GM23248 (cell line): ENCODE measurements around the gene SH3BP5L. TPM values are rescaled to one million over a fixed set of nuclear protein-coding genes. Genes with fewer than 3 reads are reported as not detected.

ENCODE experiments used
- DNase-seq: peaks from one replicate; pipeline ENCODE4 v3.0.0-alpha.2; 2015
- H2AFZ ChIP-seq: fragments of 200-600 bp; sonication (generic); 2 replicates; pipeline ENCODE4 v1.6.1; 2016; ENCODE audit warnings: antibody characterized with exemption
- H3F3A ChIP-seq: fragments of 200-600 bp; sonication (generic); 2 replicates; pipeline ENCODE4 v1.6.1; 2016; ENCODE audit warnings: mild to moderate bottlenecking, antibody characterized with exemption, mixed run types; ENCODE audit not compliant: insufficient read depth
- H3K27ac ChIP-seq: fragments of 200-600 bp; sonication (generic); 2 replicates; pipeline ENCODE4 v1.5.1; 2016; ENCODE audit warnings: mild to moderate bottlenecking
- H3K27me3 ChIP-seq: fragments of 200-600 bp; sonication (generic); replicated peaks from 2 replicates; pipeline ENCODE4 v1.6.1; 2016; ENCODE audit warnings: mild to moderate bottlenecking; ENCODE audit not compliant: insufficient read depth
- H3K36me3 ChIP-seq: fragments of 200-600 bp; sonication (generic); 2 replicates; pipeline ENCODE4 v1.6.1; 2016; ENCODE audit warnings: low read depth, mild to moderate bottlenecking
- H3K4me1 ChIP-seq: fragments of 200-600 bp; sonication (generic); 2 replicates; pipeline ENCODE4 v1.6.1; 2016; ENCODE audit warnings: mild to moderate bottlenecking; ENCODE audit not compliant: insufficient read depth
- H3K4me2 ChIP-seq: fragments of 200-600 bp; sonication (generic); one replicate; pipeline ENCODE4 v1.6.1; 2016; ENCODE audit warnings: mild to moderate bottlenecking; ENCODE audit not compliant: unreplicated experiment
- H3K4me3 ChIP-seq: fragments of 200-600 bp; sonication (generic); 2 replicates; pipeline ENCODE4 v1.5.1; 2016; ENCODE audit warnings: mild to moderate bottlenecking
- H3K79me2 ChIP-seq: fragments of 200-600 bp; sonication (generic); 2 replicates; pipeline ENCODE4 v1.6.1; 2016; ENCODE audit warnings: mild to moderate bottlenecking; ENCODE audit not compliant: insufficient read depth
- H3K9ac ChIP-seq: fragments of 200-600 bp; sonication (generic); 2 replicates; pipeline ENCODE4 v1.6.1; 2016; ENCODE audit warnings: mild to moderate bottlenecking
- H3K9me2 ChIP-seq: fragments of 200-600 bp; sonication (generic); 2 replicates; pipeline ENCODE4 v1.6.1; 2016; ENCODE audit warnings: mixed run types, mild to moderate bottlenecking, moderate library complexity; ENCODE audit not compliant: insufficient read depth
- H3K9me3 ChIP-seq: fragments of 200-600 bp; sonication (generic); one replicate; pipeline ENCODE4 v1.6.1; 2017; ENCODE audit warnings: low read depth
- H4K20me1 ChIP-seq: fragments of 200-600 bp; sonication (generic); 2 replicates; pipeline ENCODE4 v1.6.0; 2016; ENCODE audit not compliant: insufficient read depth
- EZH2 ChIP-seq: fragments of 200-600 bp; sonication (generic); IDR thresholded peaks from 2 replicates; pipeline ENCODE4 v1.6.1; 2018; ENCODE audit warnings: antibody characterized with exemption, mild to moderate bottlenecking; ENCODE audit not compliant: insufficient read depth, poor library complexity, severe bottlenecking
- EZH2phosphoT487 ChIP-seq: fragments of 200-600 bp; sonication (generic); IDR thresholded peaks from 2 replicates; pipeline ENCODE4 v1.6.1; 2018; ENCODE audit warnings: antibody characterized with exemption, moderate library complexity, mild to moderate bottlenecking, low read depth; ENCODE audit not compliant: insufficient read depth
- WGBS, 2 experiments: methylation state at CpG; one replicate each; pipeline ENCODE4 v1.1.6; 2015 to 2017; ENCODE audit warnings: low lambda C conversion rate in 2 of 2, low coverage in 1 of 2; ENCODE audit errors: missing lambda C conversion rate in 2 of 2; 5-methylcytosine and 5-hydroxymethylcytosine counted together
- in situ Hi-C: fragments of 300-500 bp; cut with MboI; formaldehyde crosslinking; loops from 2 replicates; pipeline ENCODE4 v1.15.0; 2020
- polyA plus RNA-seq: library from polyadenylated mRNA; unstranded; fragments of >200 nt; fragmentation: Nextera tagmentation; extraction: Ambion mirVana; gene quantifications from 2 replicates; pipeline ENCODE4 v1.2.1, GENCODE V29; 2016
- total RNA-seq: library from RNA; depleted of rRNA; stranded (reverse); fragments of >200 nt; shearing (Covaris generic); gene quantifications from 2 replicates; pipeline ENCODE4 v1.2.3, GENCODE V29; 2014

SH3BP5L gene
- total and polyA plus RNA-seq, 2 experiments from 2014 or later, result 5.3 to 64.4 TPM

DNA sequence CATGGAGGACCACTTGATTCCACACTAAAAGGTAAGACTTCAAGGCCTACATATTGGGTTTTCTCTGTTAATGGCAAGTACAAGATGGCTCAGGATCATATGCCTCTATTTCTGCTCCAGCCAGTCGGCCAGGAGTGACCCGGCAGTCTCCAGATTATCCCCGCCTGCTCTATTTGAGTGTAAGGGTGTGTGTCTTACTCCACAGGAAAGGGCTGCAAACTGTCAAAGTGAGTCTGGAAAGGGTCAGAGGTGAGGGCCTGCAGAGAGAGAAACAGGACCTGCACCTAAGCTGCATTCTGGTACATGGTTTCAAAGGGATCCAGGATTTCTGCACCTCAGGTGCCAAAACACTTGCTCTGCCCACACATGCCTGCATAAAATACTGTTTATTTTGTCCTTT lies 23.9 kb upstream of the SH3BP5L start:
- Histone ChIP-seq H3K9ac (no peak overlapping the region), H2AFZ (no peak overlapping the region), H3K9me3 (no peaks in the 10 kb centered on the region), H3K27ac (no peak overlapping the region), H3K4me2 (no peak overlapping the region), H3F3A (peaks cover 6% of the 10 kb centered on the region), H3K36me3 (peaks cover 15% of the 10 kb centered on the region; the same call in 1 of the 2 replicates), H3K79me2 (peaks cover 12% of the 10 kb centered on the region), H3K27me3 (no peaks in the 10 kb centered on the region), H3K4me1 (peaks cover 3% of the 10 kb centered on the region; the same call in 1 of the 2 replicates), H3K9me2 (no peaks in the 10 kb centered on the region), H4K20me1 (no peaks in the 10 kb centered on the region), H3K4me3 (no peak overlapping the region)
- no peak for TF ChIP-seq EZH2
- no peak for TF ChIP-seq EZH2phosphoT487
- in situ Hi-C loops, result no loop called here
- DNase-seq, result no peak
- 74 to 78% methylated on average over 3 of the region's 3 CpGs for WGBS, 2 experiments

DNA sequence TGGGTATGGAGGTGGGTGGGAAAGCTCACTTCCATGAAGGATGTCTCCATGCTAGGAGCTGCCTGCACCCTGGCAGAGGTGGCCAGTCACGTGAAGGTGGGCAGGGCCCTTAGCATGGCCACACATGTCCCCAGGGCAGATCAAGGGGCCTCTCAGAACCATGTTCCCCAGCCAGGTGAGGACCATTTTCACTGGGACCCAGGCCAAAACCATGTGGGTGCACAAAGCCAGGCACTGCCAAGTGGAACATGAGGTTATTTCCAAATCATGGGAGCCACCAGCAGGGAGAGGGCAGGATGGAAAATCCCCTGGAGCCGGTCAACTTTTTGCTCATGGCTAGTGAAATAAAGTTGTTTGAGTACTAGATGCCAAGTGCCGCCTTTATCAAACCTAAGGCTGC lies 23.4 kb upstream of the SH3BP5L start:
- Histone ChIP-seq H3K27ac (no peak overlapping the region), H3K9ac (no peak overlapping the region), H3K4me1 (peaks cover 3% of the 10 kb centered on the region; the same call in 1 of the 2 replicates), H2AFZ (no peak overlapping the region), H3K9me2 (no peaks in the 10 kb centered on the region), H3K79me2 (peaks cover 17% of the 10 kb centered on the region), H3K9me3 (no peaks in the 10 kb centered on the region), H3K36me3 (peaks cover 15% of the 10 kb centered on the region; the same call in 1 of the 2 replicates), H3F3A (peaks cover 6% of the 10 kb centered on the region), H3K4me2 (no peak overlapping the region), H3K27me3 (no peaks in the 10 kb centered on the region), H3K4me3 (no peak overlapping the region), H4K20me1 (no peaks in the 10 kb centered on the region)
- in situ Hi-C loops, result no loop called here
- WGBS, 2 experiments, result 96 to 100% methylated on average over 3 of the region's 3 CpGs
- DNase-seq, result no peak
- TF ChIP-seq EZH2phosphoT487 (no peak), EZH2 (no peak)

DNA sequence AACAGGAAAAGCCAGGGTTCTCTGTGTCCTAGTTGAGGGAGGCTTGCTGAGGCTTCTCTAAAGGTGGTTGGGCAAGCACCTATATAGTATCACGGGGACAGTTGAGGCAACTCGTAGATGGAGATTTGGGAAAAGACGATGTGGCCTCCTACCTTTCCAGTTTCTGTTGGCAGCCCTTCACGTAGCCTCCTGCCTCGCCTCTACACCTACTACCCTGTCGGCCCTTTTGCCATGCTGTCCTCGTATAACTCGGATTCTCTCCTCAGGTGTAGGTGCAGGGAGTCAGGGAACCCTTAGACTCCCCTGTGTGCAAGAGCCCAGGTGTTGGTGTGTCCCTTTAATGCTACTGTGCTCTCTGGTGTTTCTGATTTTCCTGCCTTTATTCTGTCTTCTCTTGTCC lies 22.9 kb upstream of the SH3BP5L start:
- Histone ChIP-seq H2AFZ (no peak overlapping the region), H3K4me1 (peaks cover 3% of the 10 kb centered on the region; the same call in 1 of the 2 replicates), H3K9me3 (no peaks in the 10 kb centered on the region), H3K9me2 (no peaks in the 10 kb centered on the region), H4K20me1 (no peaks in the 10 kb centered on the region), H3K27me3 (no peaks in the 10 kb centered on the region), H3K4me3 (no peak overlapping the region), H3K9ac (no peak overlapping the region), H3K4me2 (no peak overlapping the region), H3K79me2 (peaks cover 23% of the 10 kb centered on the region), H3F3A (peaks cover 5% of the 10 kb centered on the region), H3K27ac (no peak overlapping the region), H3K36me3 (peaks cover 15% of the 10 kb centered on the region; the same call in 1 of the 2 replicates)
- in situ Hi-C loops, result no loop called here
- WGBS, 2 experiments, result 88 to 91% methylated on average over 8 of the region's 8 CpGs
- DNase-seq, result no peak
- TF ChIP-seq EZH2 (no peak), EZH2phosphoT487 (no peak)

DNA sequence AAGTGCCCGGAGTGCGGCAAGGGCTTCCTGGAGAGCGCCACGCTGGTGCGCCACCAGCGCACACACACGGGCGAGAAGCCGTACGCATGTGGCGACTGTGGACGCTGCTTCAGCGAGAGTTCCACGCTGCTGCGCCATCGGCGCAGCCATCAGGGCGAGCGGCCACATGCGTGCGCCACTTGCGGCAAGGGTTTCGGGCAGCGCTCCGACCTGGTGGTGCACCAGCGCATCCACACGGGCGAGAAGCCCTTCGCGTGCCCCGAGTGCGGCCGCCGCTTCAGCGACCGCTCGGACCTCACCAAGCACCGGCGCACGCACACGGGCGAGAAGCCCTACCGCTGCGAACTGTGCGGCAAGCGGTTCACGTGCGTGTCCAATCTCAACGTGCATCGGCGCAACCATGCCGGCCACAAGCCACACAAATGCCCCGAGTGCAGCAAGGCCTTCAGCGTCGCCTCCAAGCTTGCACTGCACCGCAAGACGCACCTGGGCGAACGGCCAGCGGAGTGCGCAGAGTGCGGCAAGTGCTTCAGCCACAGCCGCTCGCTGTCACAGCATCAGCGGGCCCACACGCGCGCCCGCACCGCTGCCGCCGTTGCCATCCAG lies 22.3 kb upstream of the SH3BP5L start:
- no peak overlapping the region for H3K4me3 ChIP-seq
- peaks cover 28% of the 10 kb centered on the region for H3K79me2 ChIP-seq
- no peaks in the 10 kb centered on the region for H3K27me3 ChIP-seq
- no peak for DNase-seq
- no peaks in the 10 kb centered on the region for H3K9me2 ChIP-seq
- H3K9ac ChIP-seq, result no peak overlapping the region
- no peak overlapping the region for H3K27ac ChIP-seq
- H3K4me2 ChIP-seq, result no peak overlapping the region
- H3K9me3 ChIP-seq, result no peaks in the 10 kb centered on the region
- in situ Hi-C loops, result no loop called here
- no peak overlapping the region for H2AFZ ChIP-seq
- peaks cover 15% of the 10 kb centered on the region; the same call in 1 of the 2 replicates for H3K36me3 ChIP-seq
- H3F3A ChIP-seq, result no peaks in the 10 kb centered on the region
- peaks cover 3% of the 10 kb centered on the region; the same call in 1 of the 2 replicates for H3K4me1 ChIP-seq
- 94 to 97% methylated on average over 60 to 72 of the region's 72 CpGs for WGBS, 2 experiments
- TF ChIP-seq EZH2phosphoT487 (no peak), EZH2 (no peak)
- no peaks in the 10 kb centered on the region for H4K20me1 ChIP-seq
